Esophagus squamous epithelium (tissue), 4 donors: ENCODE data around the gene KAT2B.

Experiments used
- POLR2A ChIP-seq, 4 donors: fragments of 450-650 bp; IDR thresholded peaks; one replicate each; pipeline ENCODE4 v1.6.1; 2017; ENCODE audit warnings: antibody characterized with exemption in 4 of 4, mild to moderate bottlenecking in 4 of 4, moderate library complexity in 3 of 4
- TF ChIP-seq, protein P1 (sequence below), 6 experiments: fragments of 450-650 bp in 4 of 6; fragments of 200-600 bp in 2 of 6; sonication (generic) in 2 of 6; IDR thresholded peaks; one replicate each; pipeline ENCODE4 v1.5.1; 2016 to 2019; ENCODE audit warnings: antibody characterized with exemption in 6 of 6, mild to moderate bottlenecking in 4 of 6, moderate library complexity in 4 of 6

DNA sequence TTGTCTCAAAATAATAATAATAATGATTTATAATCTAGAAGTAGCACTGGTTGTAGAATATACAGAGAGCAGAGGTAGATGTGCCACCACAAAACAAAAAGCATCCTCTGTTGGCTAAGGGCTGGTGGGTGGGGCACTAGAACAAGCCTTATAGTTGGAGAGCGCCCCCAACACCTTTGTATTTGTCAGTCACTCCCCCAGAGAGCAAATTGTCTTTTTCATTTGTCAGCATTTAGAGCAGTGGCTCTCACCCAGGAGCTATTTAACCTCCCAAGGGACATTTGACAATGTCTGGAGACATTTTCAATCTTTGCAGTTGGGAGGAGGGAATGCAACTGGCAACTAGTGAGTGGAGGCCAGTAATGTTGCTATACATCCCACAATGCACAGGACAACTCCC lies 6.3 kb downstream of the KAT2B start:
- TF ChIP-seq, protein P1, sequence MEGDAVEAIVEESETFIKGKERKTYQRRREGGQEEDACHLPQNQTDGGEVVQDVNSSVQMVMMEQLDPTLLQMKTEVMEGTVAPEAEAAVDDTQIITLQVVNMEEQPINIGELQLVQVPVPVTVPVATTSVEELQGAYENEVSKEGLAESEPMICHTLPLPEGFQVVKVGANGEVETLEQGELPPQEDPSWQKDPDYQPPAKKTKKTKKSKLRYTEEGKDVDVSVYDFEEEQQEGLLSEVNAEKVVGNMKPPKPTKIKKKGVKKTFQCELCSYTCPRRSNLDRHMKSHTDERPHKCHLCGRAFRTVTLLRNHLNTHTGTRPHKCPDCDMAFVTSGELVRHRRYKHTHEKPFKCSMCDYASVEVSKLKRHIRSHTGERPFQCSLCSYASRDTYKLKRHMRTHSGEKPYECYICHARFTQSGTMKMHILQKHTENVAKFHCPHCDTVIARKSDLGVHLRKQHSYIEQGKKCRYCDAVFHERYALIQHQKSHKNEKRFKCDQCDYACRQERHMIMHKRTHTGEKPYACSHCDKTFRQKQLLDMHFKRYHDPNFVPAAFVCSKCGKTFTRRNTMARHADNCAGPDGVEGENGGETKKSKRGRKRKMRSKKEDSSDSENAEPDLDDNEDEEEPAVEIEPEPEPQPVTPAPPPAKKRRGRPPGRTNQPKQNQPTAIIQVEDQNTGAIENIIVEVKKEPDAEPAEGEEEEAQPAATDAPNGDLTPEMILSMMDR (IDR thresholded peaks at IDR 0.05): no peak
- no peak for TF ChIP-seq POLR2A (IDR thresholded peaks at IDR 0.05)
